NCI-H524 (cell line): ENCODE measurements around the gene ISLR2.
A peak's percentile ranks its signal among the peaks of the same experiment; 100 is the strongest.
"Not testable (repeated sequence)": the region's sequence is repeated elsewhere in the genome, so short reads cannot be mapped to it uniquely, and the experiment has no call there.

Experiments used
- DNase-seq, 2 experiments: peaks; one replicate each; lab custom pipeline; 2025; lab: John Stamatoyannopoulos, UW

Gene ISLR2

DNA sequence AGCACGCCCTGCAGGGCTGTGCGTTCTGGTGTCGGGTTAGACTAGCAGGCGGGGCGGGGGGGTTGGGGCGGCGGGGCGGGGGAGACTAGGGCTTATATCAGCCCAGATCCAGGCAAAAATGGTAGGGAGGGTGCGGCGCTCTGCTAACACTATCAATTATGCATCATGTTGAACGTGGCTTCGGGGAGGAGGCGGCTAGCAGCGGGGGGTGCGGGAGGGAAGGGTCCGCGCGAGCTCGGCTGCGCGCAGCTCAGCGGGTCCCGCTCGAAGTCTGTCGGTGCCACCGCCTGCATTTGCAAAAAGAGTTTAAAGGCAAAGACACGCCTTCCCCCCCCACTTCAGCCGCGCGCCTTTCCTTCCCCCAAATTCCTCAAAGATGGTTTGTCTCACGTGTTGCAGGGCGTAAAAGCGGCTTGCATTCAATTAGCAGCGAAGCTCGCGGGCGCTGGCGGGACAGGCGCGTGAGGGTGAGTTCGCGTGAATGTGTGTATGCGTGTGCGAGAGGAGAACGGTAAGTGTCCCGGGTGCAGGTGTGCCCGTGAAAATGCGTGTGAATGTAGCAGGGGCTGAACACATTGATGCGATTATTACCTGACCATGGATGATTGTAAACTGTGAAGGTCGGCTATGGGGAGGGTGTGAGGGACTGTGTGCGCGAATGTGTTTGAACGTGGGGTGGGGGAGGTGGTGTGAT, at the start of gene ISLR2:
Gene ISLR2 (plus strand): TSS at position 432 of the 694 bp plus-strand sequence. CDS start 2,169 bp downstream, outside the sequence.
- peak; percentile 15 to 66 for DNase-seq

- not testable (repeated sequence) for DNase-seq
These were observed 47.9 kb upstream of the ISLR2 start, which contains the start of gene GOLGA6A for GRCh38 chr15:74082450-74082849. Gene GOLGA6A, minus strand, starts transcription at chr15:74082550. Its CDS starts 41 bp downstream, at chr15:74082509.

DNA sequence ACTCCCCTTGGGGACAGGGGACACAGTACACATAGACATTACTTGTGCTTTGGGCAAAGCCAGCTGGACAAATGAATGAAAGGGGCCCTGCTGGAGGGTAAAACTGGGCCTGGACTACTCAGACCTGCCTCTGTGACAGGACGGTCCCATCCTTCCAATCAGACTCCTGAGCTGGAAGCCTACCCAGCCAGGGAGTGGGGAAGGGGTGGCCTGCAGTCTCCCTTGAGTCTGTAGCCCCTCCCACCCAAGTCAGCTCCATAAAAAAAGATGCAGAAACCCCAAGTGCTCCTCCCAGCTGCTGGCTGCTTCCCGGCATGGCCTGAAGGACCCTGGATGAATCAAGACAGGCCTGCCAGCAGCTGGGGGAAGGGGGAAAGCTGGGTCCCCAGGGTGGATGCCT, 35.8 kb upstream of the ISLR2 start:
- not testable (repeated sequence) for DNase-seq

DNA sequence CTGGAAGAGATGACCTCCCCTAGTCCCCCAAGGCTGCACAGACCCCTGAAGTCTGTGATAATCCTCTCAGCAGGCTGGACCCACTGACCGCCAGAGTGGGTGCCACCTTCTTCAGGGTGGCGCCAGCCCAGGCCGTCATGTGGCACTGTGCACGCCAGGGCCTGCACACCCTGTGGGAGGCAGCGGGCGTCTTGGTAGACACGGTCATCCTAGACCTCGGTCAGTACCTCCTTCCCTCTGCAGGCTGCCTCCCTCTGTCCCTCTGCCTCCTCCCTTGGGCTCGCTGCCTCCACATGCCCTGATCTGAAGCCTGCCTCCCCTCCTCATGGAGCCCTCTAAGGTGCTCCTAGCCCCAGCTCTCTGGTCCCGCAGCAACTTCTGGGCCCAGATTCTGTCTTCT, 34.8 kb upstream of the ISLR2 start:
- not testable (repeated sequence) for DNase-seq

DNA sequence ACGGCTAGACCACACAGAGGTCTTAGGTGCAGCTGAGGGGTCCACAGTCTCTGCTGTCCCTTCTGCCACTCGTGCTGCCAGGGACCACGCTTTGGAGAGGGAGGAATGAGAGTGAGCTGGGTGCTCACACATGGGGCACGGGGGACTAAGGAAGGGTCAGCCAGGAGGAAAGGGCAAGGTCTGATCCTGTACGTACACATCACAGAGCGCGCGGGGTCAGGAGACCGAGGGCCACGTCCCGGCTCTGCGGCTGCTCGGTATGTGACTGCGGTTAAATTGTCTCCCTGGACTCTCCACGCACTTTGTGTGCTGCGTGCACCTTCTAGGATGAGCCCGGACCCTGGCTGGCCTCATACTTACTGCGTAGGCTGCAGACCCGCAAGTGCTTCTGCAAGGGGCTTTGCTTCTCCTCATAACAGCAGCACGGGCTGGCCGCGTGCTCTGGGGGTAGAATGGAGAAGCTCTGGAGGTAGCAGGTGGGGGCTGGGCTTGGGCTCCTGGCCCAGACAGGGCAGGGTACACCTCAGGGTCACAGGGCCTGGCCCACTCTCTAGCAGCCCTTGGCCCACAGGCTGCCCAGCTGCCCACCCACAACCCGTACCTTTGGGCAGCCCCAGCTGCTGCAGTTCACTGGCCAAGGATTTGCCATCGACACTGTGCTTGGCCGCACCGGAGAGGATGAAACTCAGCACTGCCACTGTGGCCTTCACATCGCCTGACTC, 33.5 kb upstream of the ISLR2 start:
- not testable (repeated sequence) for DNase-seq

GRCh38 chr15:74099963-74100733, 30.2 kb upstream of the ISLR2 start:
- DNase-seq: not testable (repeated sequence)

DNA sequence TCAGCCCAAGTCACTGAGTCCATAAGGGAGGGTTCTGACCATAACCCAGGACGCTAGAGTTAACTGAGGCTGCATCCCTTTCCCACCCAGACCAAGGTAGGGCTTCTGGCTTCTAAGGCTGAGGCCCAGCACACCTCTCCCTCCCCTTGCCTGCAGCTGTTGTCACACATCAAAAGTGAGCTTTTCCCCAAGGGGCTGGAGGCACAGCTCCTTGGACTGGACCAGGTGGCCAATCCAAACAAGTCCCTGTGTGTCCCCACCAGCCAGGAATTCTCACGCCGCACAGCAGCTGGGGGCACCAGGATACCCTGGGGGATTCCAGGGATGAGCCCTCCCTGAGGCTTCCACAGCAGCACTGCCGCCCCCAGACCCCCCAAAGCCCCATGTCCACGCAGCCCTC, 22.3 kb upstream of the ISLR2 start:
- DNase-seq: peak; percentile 18 to 77

DNA sequence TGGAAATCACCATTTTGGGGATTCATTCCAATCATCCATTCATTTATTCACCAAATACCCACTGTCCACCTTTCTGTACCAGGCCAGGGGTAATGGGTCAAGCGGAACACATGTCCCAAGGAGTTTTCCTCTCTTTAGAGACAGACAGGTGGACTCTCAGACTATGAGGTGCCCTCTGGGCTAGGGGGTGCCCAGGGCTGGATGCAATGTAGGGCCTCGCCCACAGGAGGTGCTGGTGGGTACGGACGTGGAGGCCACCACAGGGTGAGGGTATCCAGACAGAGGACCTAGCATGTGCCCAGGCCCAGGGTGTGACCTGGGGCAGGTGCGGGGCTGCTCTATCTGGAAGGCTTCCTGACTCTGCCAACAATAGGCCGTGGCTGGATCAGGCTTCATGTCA, 21.8 kb upstream of the ISLR2 start:
- not testable (repeated sequence) for DNase-seq

DNA sequence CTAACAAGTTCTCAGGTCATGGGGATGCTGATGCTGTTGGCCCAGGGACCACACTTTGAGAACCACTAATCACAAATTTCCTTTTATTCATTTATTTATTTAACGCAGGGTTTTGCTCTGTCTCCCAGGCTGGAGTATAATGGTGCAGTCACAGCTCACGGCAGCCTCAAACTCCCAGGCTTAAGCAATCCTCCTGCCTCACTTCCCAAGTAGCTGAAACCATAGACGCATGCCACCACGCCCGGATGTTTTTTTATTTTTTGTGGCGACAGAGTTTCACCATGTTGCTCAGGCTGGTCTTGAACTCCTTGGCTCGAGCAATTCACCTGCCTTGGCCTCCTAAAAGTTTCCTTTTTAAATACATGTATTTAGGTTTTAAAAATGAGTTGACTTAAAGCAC, 20.7 kb upstream of the ISLR2 start:
- no peak for DNase-seq

DNA sequence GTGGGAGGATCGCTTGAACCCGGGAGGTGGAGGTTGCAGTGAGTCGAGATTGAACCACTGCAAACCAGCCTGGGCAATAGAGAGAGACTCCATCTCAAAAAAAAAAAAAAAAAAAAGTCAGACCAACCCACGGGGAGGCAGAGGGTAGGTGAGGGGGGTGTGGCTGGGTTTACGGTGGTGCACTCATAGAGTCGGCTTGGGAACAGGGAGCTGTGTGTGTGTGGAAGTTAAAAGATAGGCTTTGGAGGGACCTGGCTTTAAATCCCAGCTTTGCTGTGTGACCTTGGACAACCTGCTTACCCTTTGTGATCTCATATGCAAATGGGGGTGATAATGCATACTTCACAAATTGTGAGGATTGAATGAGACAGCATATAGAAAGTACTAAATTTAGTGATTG, 10.0 kb upstream of the ISLR2 start:
- no peak for DNase-seq

GRCh38 chr15:74121039-74121438, 9.3 kb upstream of the ISLR2 start:
- no peak for DNase-seq

DNA sequence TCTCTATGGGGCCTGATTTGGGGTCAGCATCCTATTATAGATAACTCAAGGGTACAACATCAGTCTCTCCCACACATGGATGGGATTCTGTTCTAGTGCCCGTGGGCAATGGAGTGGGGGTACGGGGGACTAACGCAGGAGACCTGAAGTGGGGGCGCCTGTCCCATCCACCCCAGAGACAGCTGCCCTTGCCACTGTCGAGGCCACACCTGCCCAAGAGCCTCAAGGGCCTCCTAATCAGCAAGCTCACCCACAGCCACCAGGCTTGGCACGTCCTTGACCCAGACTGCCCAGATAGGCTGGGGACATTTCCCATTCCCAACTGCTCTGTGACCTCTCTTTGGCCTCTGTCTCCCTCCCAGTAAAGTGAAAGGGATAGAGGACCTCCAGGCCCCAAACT, 8.5 kb upstream of the ISLR2 start:
- DNase-seq: no peak

DNA sequence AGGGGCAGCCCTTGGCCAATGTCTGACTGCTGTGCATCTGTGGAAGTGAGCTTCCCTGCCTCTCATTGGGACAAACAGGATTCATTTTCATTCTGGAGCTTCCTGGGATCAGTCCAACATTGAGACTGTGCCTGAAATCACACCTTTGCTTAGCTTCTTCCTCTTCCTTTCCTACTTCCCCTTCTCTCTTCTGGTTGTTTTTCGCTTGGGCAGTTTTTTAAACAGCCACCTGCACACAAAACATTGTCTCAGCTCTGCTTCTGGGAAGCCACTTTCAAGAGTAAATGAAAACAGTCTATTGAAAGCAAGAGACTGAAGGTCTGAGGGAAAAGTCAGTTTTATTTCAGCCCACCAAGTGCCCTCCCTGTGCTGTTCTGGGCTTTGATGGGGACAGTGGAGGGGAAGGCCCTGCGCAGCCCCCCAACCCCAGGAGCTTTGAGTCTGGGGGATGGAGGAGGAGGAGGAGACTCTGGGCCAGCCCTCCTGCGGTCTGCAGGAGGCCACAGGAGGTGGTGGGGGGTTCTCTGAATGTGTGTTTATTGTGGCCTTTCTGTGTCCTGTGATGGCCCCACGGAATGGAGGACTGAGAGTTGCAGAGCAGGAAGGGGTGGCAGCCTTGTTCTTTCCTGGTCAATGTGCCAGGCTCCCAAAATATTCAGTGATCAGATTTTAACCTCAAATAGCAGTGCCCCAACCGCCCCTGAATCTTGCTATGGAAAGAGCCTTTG, 7.8 kb upstream of the ISLR2 start:
- DNase-seq: no peak

DNA sequence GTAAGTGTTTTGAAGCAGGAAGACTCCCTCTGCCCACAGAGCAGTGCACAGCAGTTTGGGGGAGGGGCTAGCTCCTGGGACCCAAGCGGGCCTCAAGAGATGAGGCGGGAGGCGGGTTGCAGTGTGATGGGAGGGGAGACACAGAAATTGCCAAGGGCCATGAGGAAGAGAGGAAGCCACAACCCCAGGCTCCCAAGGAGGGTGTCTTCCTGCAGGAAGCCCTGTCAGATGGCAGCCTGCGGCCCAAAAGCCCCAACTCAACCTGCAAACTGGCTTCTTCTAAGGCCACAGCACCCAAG, 7.3 kb upstream of the ISLR2 start:
- DNase-seq: peak in 1 of 2 experiments; percentile 36

- no peak for DNase-seq
These were observed 6.7 kb upstream of the ISLR2 start for GRCh38 chr15:74123658-74124057.

- no peak for DNase-seq
These were observed 6.2 kb upstream of the ISLR2 start for GRCh38 chr15:74124196-74124595.

- no peak for DNase-seq
These were observed 5.6 kb upstream of the ISLR2 start for GRCh38 chr15:74124759-74125158.

DNA sequence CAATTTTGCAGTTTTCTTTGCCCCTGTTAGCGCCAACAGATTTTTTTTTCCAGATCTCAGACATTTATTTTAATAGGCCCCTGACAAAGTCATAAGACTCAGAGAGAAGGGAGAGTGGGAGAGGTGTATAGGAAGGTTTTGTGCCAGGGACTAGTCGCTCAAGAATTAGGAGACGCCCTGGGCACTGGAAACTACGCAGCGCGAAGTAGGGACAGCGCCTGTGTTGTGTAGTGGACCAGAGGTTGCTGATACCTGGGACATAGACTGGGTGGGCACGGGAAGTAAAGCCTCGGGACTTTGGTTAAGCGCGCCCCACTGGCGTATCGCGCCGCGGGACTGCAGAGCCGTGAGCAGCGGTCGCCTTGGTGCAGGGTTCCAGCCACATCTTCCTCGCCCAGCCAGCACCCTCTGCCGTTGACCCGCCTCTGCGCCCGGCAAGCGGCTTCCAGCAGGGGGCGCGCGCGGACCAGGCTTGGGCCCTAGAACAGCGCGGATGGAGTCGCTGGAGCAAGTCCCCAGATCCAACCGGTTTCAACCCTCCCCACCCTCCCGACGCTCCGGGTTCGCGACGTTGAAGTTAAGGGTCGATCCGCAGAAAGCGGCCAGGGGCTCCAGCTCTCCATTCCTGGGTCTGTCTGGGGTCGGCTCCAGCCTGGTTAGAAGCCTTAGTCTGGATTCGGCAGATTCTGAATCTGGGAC, 3.0 kb upstream of the ISLR2 start:
- DNase-seq: peak; percentile 87 to 91

DNA sequence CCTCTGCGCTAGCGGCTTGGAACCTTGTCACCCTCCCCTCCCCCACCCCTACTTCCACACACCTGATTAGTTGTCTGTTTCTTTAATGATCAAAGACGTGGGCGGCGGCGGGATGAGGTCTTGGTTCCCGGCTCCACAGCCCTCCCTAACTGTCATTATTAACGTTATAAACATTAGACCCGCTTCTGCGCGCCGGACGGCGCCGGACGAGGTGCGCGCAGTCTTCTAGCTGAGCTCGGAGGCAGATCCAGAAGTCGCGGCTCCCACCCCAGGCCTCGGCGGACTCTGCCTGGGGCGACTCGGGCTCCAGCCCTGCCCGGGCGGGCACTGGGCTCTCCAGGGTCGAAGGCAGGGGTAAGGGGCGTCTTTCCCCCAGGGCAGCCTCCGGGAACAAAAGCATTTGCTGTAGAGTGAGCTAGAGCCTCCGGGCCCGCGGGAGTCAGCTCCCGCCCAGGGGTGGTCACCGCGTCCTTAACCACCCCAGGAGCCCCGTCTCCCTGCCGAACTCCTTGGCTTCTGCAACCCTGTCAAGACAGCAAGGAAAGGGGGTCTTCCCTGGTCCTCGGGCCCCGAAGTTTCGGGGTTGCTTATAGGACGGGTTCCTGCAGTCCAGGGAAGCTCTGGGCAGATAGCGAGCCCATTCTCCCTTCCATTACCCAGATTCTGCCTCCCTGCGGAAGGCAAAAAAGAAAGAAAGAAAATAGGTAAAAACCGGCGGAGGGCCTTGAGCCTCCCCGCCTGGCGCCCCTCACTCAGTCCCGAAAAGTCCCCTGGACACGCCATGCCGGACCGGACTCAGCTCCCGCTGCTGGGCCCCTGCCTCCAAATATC, 2.2 kb upstream of the ISLR2 start:
- peak; percentile 51 to 57 for DNase-seq

DNA sequence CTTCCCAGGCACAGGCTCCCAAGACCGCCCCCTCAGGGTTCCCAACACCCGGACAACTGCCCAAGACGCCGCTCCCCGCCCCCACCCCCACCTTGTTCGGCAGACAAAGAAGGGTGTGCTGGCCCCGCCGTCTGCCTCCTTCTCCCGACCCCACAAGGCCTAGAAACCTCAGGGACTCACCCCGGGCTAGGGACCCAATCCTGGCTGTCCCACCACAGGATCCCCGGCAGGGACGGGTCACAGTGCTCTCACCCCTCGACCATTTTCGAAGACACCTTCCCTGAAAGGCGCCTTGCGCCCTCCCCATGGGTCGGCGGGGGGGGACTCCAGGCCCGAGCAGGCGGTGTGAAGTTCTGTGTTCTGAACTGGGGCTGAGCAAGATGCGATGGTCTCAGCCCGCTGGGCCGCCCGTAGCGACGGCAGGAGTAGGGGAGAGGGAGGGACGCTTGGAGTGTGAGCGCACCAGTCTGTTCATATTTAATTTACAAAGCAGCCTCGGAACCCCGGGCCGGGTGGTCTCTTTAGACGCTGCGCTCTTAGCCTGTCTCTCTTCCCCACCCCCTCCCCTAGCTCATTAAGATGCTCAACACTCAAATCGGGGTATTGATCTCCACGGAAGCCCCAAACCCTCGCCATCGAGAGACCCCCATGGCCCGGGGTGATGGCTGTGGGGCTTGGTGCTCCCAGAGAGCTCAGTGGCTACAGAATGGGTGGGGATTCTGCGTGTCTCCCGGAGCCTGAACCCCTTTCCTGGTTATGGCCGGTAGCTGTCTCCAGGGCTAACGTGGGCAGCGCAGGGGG, 1.4 kb upstream of the ISLR2 start:
- DNase-seq: peak; percentile 18 to 69
